Epithelial cell of esophagus (primary cell): Measurements from ENCODE around the gene ERAP2.

Experiments
- DNase-seq: peaks from one replicate; pipeline ENCODE4 v3.0.0; 2010; ENCODE audit warnings: low read depth
- H3K4me3 ChIP-seq: 2 replicates; pipeline ENCODE4 v1.5.1; 2011; ENCODE audit warnings: mild to moderate bottlenecking, low read length, control low read depth
- TF ChIP-seq, protein P1 (sequence below): IDR thresholded peaks from 2 replicates; pipeline ENCODE4 v1.5.1; 2011; ENCODE audit warnings: low read depth, mild to moderate bottlenecking, low read length, control low read depth, inconsistent platforms; ENCODE audit not compliant: insufficient read depth; ENCODE audit errors: missing control alignments

ERAP2 gene

DNA sequence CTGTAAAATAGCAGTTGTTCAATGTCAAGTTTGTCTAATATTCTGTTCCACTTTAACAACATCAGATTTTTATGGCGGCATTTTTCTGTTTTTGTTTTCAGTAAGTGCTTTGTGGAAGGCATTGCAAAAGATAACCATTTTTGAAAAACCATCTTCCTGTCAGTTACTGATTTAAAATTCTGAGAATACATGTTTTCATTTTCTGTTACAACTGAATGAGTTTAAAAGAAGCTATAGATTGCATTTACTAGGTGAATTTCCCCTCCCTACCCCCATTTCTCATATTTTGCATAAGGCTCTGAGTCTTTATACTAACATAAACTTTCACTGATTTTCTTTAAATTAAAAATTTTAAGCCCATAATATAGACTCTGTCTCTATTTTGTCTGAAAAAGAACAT, 4.6 kb upstream of the ERAP2 start:
- no peak overlapping the region for H3K4me3 ChIP-seq
- no peak for DNase-seq
- TF ChIP-seq, protein P1, sequence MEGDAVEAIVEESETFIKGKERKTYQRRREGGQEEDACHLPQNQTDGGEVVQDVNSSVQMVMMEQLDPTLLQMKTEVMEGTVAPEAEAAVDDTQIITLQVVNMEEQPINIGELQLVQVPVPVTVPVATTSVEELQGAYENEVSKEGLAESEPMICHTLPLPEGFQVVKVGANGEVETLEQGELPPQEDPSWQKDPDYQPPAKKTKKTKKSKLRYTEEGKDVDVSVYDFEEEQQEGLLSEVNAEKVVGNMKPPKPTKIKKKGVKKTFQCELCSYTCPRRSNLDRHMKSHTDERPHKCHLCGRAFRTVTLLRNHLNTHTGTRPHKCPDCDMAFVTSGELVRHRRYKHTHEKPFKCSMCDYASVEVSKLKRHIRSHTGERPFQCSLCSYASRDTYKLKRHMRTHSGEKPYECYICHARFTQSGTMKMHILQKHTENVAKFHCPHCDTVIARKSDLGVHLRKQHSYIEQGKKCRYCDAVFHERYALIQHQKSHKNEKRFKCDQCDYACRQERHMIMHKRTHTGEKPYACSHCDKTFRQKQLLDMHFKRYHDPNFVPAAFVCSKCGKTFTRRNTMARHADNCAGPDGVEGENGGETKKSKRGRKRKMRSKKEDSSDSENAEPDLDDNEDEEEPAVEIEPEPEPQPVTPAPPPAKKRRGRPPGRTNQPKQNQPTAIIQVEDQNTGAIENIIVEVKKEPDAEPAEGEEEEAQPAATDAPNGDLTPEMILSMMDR, result no peak

DNA sequence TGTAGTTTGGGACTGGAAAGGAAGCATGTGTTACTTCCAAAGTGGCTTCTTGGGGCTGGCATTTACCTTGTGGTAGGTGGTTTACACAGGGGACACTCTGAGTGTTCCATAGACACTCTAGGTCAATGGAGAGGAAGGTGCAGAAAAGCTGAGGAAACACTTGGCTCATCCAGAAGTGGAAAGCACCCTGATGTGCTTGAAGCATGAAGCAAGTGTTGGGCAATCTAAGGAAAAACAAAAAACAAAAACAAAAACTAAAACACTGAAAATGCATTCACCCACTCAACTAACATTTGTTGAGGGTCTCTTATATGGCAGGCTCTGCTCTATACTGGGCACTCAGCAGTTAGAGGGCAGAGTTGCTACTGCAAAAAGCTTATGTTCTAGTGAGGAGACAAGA, 2.9 kb upstream of the ERAP2 start:
- TF ChIP-seq, protein P1, result no peak
- no peak overlapping the region for H3K4me3 ChIP-seq
- DNase-seq, result no peak

DNA sequence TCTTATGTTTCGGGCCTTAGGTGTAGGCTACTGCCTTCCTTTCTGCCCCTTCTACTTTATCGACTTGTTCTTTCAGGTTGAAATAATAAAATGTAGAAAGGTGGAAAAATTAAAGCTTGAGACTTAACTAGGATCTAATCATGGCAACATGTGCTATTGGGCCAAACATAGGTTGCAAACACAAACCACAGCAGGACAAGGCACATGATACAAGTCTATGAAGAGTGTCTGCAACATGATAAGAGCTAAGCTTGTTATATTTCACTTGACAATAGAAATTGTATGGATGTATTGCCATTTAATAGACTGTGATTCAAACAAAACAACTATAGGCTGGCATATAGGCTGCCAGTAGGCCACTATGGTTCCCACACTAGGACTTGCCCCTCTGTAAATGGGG, 1.7 kb upstream of the ERAP2 start:
- TF ChIP-seq, protein P1, result no peak
- no peak overlapping the region for H3K4me3 ChIP-seq
- no peak for DNase-seq

DNA sequence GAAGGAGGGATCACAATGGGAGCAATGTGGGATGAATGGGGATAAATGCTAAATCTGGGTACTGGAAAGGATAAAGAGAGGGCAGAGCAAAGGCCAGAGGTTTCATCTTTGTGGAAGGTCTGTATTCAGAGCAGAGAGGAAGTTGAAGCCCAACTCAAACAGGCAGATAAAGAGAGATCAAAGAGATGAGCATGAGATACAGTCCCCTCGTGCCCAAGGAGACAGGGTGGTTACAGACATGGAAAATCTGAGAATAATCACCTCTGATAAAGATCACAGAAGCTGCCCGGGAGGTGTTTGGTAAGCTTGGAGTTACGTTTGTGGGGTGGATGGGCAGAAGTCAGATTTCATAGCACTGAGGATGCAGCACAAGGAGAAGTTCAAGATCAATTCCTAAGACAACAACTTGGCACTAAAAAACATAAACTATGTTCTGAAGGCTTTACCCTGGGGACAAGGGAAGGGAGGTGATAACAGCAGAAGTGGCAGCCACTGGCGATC, 459 bp upstream of the ERAP2 start:
- peak overlapping the region; percentile 62 for H3K4me3 ChIP-seq
- TF ChIP-seq, protein P1, result no peak
- DNase-seq, result no peak

DNA sequence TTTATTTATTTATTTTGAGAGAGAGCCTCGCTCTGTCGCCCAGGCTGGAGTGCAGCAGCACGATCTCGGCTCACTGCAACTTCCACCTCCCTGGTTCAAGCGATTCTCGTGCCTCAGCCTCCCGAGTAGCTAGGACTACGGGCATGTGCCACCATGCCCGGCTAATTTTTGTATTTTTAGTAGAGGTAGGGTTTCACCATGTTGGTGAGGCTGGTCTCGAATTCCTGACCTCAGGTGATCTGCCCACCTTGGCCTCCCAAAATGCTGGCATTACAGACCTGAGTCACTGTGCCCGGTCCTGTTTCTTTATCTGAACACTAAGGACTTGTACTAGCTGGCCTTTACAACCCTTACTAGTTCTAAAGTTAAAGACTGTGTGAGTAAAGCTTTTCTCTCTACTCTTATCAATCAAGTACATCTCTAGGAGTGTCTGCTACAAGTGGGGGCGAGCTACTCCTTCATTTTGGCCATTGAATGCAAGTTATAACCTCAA, 723 bp downstream of the ERAP2 start:
- peak overlapping the region; percentile 62 for H3K4me3 ChIP-seq
- peak; percentile 38 for DNase-seq

DNA sequence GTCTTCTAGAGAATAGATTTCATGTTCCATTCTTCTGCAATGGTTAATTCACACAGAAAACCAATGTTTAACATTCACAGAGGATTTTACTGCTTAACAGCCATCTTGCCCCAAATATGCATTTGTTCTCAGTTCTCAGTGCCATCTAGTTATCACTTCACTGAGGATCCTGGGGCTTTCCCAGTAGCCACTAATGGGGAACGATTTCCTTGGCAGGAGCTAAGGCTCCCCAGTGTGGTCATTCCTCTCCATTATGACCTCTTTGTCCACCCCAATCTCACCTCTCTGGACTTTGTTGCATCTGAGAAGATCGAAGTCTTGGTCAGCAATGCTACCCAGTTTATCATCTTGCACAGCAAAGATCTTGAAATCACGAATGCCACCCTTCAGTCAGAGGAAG, 3.4 kb downstream of the ERAP2 start:
- TF ChIP-seq, protein P1, result no peak
- no peak overlapping the region for H3K4me3 ChIP-seq
- no peak for DNase-seq

DNA sequence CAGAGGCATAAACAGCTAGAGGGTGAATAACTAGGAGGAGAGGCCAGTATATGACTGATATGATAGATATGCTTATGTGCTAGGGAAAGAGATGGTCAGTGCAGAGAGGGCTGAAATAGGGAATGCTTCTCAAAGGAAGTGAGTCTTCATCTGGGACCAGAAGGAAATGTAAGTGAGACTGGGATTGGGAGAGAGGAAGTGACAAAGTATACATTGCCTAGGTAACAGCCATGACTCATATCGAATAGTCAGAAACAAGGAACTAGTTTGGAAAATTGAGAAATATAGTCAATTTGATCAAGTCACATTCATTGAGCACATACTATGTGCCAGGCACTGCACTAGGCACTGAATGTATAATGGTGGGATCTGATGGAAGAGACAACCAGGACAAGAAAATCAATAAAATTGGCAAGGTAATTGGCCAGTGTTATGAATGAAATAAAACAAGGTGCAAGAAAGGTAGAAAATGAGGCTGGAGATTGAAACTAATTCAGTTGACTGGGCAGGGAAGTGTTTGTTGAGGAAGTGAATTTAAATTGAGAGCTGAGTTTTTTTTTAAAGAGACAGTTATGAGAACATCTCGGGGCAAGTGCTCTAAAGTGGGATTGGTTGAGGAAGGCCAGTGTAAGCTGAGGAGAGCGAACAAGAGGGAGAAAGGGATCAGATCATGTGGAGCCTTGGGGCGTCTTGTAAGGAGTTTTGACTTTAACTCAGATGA, 4.3 kb downstream of the ERAP2 start:
- TF ChIP-seq, protein P1, result no peak
- DNase-seq, result peak; percentile 82
- H3K4me3 ChIP-seq, result no peak overlapping the region
